SK-N-SH (cell line): Measurements from ENCODE around the gene RPN1. TPM values are rescaled to one million over a fixed set of nuclear protein-coding genes. Genes with fewer than 3 reads are reported as not detected.

Source experiments
- CTCF ChIA-PET: fragments of 300-600, 350-600 bp; formaldehyde crosslinking; extraction: SDS; loops from one replicate; lab custom pipeline; 2021; lab: Yijun Ruan, JAX
- POLR2A ChIA-PET: fragments of 350-600 bp; sonication (Branson Sonifier 250); formaldehyde crosslinking; extraction: SDS; loops from one replicate; lab custom pipeline; 2020; ENCODE audit warnings: antibody characterized with exemption, inconsistent platforms; lab: Yijun Ruan, JAX
- DNase-seq: peaks from one replicate; pipeline ENCODE4 v3.0.0; 2012
- H2AFZ ChIP-seq: fragments of 200-600 bp; sonication (generic); 2 replicates; pipeline ENCODE4 v1.8.1; 2016; ENCODE audit warnings: antibody characterized with exemption, mild to moderate bottlenecking, low read depth
- H3F3A ChIP-seq: fragments of 200-600 bp; sonication (generic); replicated peaks from 2 replicates; pipeline ENCODE3; 2016; ENCODE audit warnings: antibody characterized with exemption, mild to moderate bottlenecking; ENCODE audit not compliant: insufficient read depth
- H3K27ac ChIP-seq, 2 experiments: fragments of 200-500 bp in 1 of 2; fragments of 200-600 bp in 1 of 2; sonication (Bioruptor generic) in 1 of 2; sonication (generic), shearing (Covaris generic) in 1 of 2; 2 replicates each; pipeline versions ENCODE4 v1.5.1 to v1.6.1; 2014 to 2016; ENCODE audit warnings: low read depth in 2 of 2, inconsistent platforms in 1 of 2, low read length in 1 of 2, mild to moderate bottlenecking in 1 of 2, mixed read lengths in 1 of 2
- H3K27me3 ChIP-seq: fragments of 200-600 bp; sonication (generic), shearing (Covaris generic); 2 replicates; pipeline ENCODE4 v1.6.1; 2016; ENCODE audit warnings: mixed run types; ENCODE audit not compliant: insufficient read depth
- H3K36me3 ChIP-seq, 2 experiments: fragments of 200-500 bp in 1 of 2; fragments of 200-600 bp in 1 of 2; sonication (Bioruptor generic) in 1 of 2; sonication (generic) in 1 of 2; replicated peaks in 1 of 2; 2 replicates each; pipeline versions ENCODE3 to v1.5.1; 2014 to 2016; ENCODE audit warnings: low read length in 1 of 2, mild to moderate bottlenecking in 1 of 2; ENCODE audit not compliant: insufficient read depth in 2 of 2, control insufficient read depth in 1 of 2
- H3K4me1 ChIP-seq, 2 experiments: fragments of 200-500 bp in 1 of 2; fragments of 200-600 bp in 1 of 2; sonication (Bioruptor generic) in 1 of 2; sonication (generic), shearing (Covaris generic) in 1 of 2; 2 replicates each; pipeline versions ENCODE4 v1.5.1 to v1.6.1; 2014 to 2016; ENCODE audit warnings: low read depth in 1 of 2, low read length in 1 of 2, mixed run types in 1 of 2; ENCODE audit not compliant: insufficient read depth in 2 of 2, control insufficient read depth in 1 of 2
- H3K4me2 ChIP-seq: fragments of 200-600 bp; sonication (generic), shearing (Covaris generic); 2 replicates; pipeline ENCODE4 v1.6.1; 2017; ENCODE audit warnings: mixed run types
- H3K4me3 ChIP-seq, 2 experiments: fragments of 200-500 bp in 1 of 2; fragments of 200-600 bp in 1 of 2; sonication (Bioruptor generic) in 1 of 2; sonication (generic), shearing (Covaris generic) in 1 of 2; 2 replicates each; pipeline versions ENCODE4 v1.5.1 to v1.8.1; 2014 to 2016; ENCODE audit warnings: low read depth in 2 of 2, inconsistent platforms in 1 of 2, low read length in 1 of 2, mild to moderate bottlenecking in 1 of 2, mixed read lengths in 1 of 2, moderate library complexity in 1 of 2
- H3K79me2 ChIP-seq: fragments of 200-600 bp; sonication (generic); 2 replicates; pipeline ENCODE4 v1.8.1; 2017; ENCODE audit warnings: mild to moderate bottlenecking; ENCODE audit not compliant: insufficient read depth
- H3K9ac ChIP-seq: fragments of 200-600 bp; sonication (generic); 2 replicates; pipeline ENCODE4 v1.6.1; 2017; ENCODE audit warnings: mixed run types
- H3K9me2 ChIP-seq: fragments of 200-600 bp; sonication (generic); 2 replicates; pipeline ENCODE4 v1.6.1; 2017; ENCODE audit warnings: mixed run types
- H3K9me3 ChIP-seq: fragments of 200-600 bp; sonication (generic); 2 replicates; pipeline ENCODE4 v1.6.1; 2017; ENCODE audit warnings: mixed run types, mild to moderate bottlenecking, moderate library complexity
- H4K20me1 ChIP-seq: fragments of 200-600 bp; sonication (generic); 2 replicates; pipeline ENCODE4 v1.6.1; 2017; ENCODE audit warnings: mild to moderate bottlenecking, mixed run types; ENCODE audit not compliant: insufficient read depth
- CHD2 ChIP-seq: fragments of 150-350 bp; IDR thresholded peaks from 2 replicates; pipeline ENCODE4 v1.6.1; 2018; ENCODE audit warnings: low read length; ENCODE audit not compliant: partially characterized antibody
- CTCF ChIP-seq: fragments of 200-600 bp; sonication (generic); IDR thresholded peaks from 2 replicates; pipeline ENCODE4 v1.6.1; 2017; ENCODE audit warnings: antibody characterized with exemption, mild to moderate bottlenecking, moderate library complexity
- ELF1 ChIP-seq: IDR thresholded peaks from 2 replicates; pipeline ENCODE4 v1.4.0; 2012
- EP300 ChIP-seq, 2 experiments: IDR thresholded peaks; 2 replicates each; pipeline versions ENCODE4 v1.4.0 to v1.6.1; 2012; ENCODE audit warnings: borderline replicate concordance in 1 of 2, low read depth in 1 of 2, low read length in 1 of 2
- FOSL2 ChIP-seq: IDR thresholded peaks from 2 replicates; pipeline ENCODE4 v1.4.0; 2012; ENCODE audit warnings: low read depth, mild to moderate bottlenecking, moderate library complexity, borderline replicate concordance
- FOXM1 ChIP-seq: IDR thresholded peaks from 2 replicates; pipeline ENCODE4 v1.4.0; 2012; ENCODE audit warnings: low read depth, mild to moderate bottlenecking
- NFIC ChIP-seq: IDR thresholded peaks from 2 replicates; pipeline ENCODE4 v1.4.0; 2012; ENCODE audit warnings: borderline replicate concordance
- NRF1 ChIP-seq: IDR thresholded peaks from 2 replicates; pipeline ENCODE4 v1.6.1; 2012; ENCODE audit warnings: low read depth, mild to moderate bottlenecking, low read length
- RAD21 ChIP-seq: IDR thresholded peaks from 2 replicates; pipeline ENCODE4 v1.6.1; 2012; ENCODE audit warnings: mild to moderate bottlenecking, low read length
- RCOR1 ChIP-seq: fragments of 150-350 bp; IDR thresholded peaks from 2 replicates; pipeline ENCODE4 v1.6.1; 2017; ENCODE audit warnings: antibody characterized with exemption, low read length
- RXRA ChIP-seq: IDR thresholded peaks from 2 replicates; pipeline ENCODE4 v1.4.0; 2012; ENCODE audit warnings: low read depth, mild to moderate bottlenecking, borderline replicate concordance
- SMC3 ChIP-seq: IDR thresholded peaks from 2 replicates; pipeline ENCODE4 v1.6.1; 2012; ENCODE audit warnings: low read depth, low read length, improper control_type of control experiment
- TAF1 ChIP-seq: IDR thresholded peaks from 2 replicates; pipeline ENCODE4 v1.6.1; 2012; ENCODE audit warnings: low read depth, mild to moderate bottlenecking, low read length, moderate library complexity, borderline replicate concordance
- YY1 ChIP-seq: IDR thresholded peaks from 2 replicates; pipeline ENCODE4 v1.4.0; 2012; ENCODE audit warnings: low read depth, mild to moderate bottlenecking
- WGBS: methylation state at CpG from one replicate; pipeline ENCODE4 v1.1.6; 2017; ENCODE audit warnings: low lambda C conversion rate; 5-methylcytosine and 5-hydroxymethylcytosine counted together
- polyA plus RNA-seq, 3 experiments: library from polyadenylated mRNA; depleted of rRNA; stranded (reverse); fragments of >200 nt; gene quantifications; 2 replicates each; pipeline ENCODE4 v1.2.3, GENCODE V29; 2012
- TF ChIP-seq, protein P1 (sequence below): IDR thresholded peaks from 2 replicates; pipeline ENCODE4 v1.4.0; 2012; ENCODE audit warnings: low read depth
- TF ChIP-seq, protein P2 (sequence below): fragments of 150-350 bp; IDR thresholded peaks from 2 replicates; pipeline ENCODE4 v1.6.1; 2016; ENCODE audit warnings: mild to moderate bottlenecking, low read depth, low read length

Gene RPN1
- polyA plus RNA-seq, 1 of the 3 experiments (the other 2 are of a cell fraction), result 162 TPM

DNA sequence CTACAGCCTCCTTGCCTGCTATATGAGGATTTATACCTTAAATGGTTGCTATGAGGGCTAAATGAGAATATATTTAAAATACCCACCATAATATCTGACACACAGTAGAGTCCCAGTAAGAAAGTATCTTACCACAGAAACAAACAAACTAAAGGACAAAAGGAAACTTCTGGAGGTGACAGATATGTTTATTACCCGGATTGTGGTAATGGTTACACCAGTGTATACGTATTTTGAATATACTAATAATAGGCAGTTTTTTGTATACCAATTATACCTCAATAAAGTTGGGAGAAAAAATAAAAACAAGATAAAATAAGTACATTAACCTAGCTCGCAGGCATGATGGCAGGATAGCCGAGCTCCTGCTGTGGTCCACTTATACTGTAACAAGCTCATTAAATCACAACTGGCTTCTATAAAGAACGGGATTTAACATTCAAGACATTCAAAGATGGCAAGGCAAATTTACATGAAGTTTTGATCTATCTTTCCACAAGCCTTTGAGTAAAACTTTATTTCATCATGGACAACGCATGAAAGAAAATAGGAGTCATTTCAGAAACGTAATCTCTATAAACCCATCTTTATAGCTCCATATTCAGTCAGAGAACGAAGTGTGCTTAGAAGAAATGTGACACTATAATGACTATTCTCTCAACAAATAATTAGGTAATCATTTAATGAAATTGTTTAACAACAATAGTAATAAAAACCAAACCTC lies 1.5 kb downstream of the RPN1 start:
- H3F3A ChIP-seq, result no peaks in the 10 kb centered on the region
- H3K9me2 ChIP-seq, result no peaks in the 10 kb centered on the region
- H3K9me3 ChIP-seq, result no peaks in the 10 kb centered on the region
- peak overlapping the region; percentile 79 for H3K4me2 ChIP-seq
- ChIA-PET CTCF (interaction anchor here (0.6 to 2.6 kb wide), 3 partner anchors 21 to 32 kb away, joined by 3 to 9 read pairs (median 8); no protein-coding TSS in a partner anchor), POLR2A (interaction anchor here (0.7 kb wide), 1 partner anchor 31 kb away, joined by 5 read pairs; no protein-coding TSS in a partner anchor)
- DNase-seq, result no peak
- peaks cover 66% of the 10 kb centered on the region for H3K79me2 ChIP-seq
- H3K9ac ChIP-seq, result peak overlapping the region; percentile 100
- peak overlapping the region; percentile 88 to 100 for H3K4me3 ChIP-seq
- no peaks in the 10 kb centered on the region; a peak in 1 of 4 replicates for H3K4me1 ChIP-seq
- no peak for TF ChIP-seq NFIC
- TF ChIP-seq SMC3, result no peak
- TF ChIP-seq, protein P1, sequence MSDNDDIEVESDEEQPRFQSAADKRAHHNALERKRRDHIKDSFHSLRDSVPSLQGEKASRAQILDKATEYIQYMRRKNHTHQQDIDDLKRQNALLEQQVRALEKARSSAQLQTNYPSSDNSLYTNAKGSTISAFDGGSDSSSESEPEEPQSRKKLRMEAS, result no peak
- TF ChIP-seq CHD2, result no peak
- TF ChIP-seq ELF1, result no peak
- TF ChIP-seq YY1, result no peak
- no peak for TF ChIP-seq TAF1
- TF ChIP-seq FOXM1, result no peak
- H3K27ac ChIP-seq, result peak overlapping the region in 1 of 2 experiments; percentile 92; a peak in 1 of 4 replicates
- peaks cover 3 to 4% of the 10 kb centered on the region in 2 experiments for H3K36me3 ChIP-seq
- WGBS, result 15% methylated on average over 8 of the region's 8 CpGs
- no peaks in the 10 kb centered on the region for H3K27me3 ChIP-seq
- peaks cover 51% of the 10 kb centered on the region for H4K20me1 ChIP-seq
- H2AFZ ChIP-seq, result no peak overlapping the region

GRCh38 chr3:128648402-128648801 lies 2.2 kb downstream of the RPN1 start:
- 76% methylated on average over 4 of the region's 4 CpGs for WGBS

More at GRCh38 chr3:128648402-128648801, 2.2 kb downstream of the RPN1 start:
- Histone ChIP-seq H3K9ac (no peak overlapping the region; the same call in 1 of the 2 replicates), H3K4me1 (no peaks in the 10 kb centered on the region; a peak in 1 of 4 replicates), H3K4me3 (peak overlapping the region in 1 of 2 experiments; percentile 100; a peak in 2 of 4 replicates), H3K27me3 (no peaks in the 10 kb centered on the region), H3K9me3 (no peaks in the 10 kb centered on the region), H3K27ac (no peak overlapping the region), H3F3A (no peaks in the 10 kb centered on the region), H3K4me2 (peak overlapping the region; percentile 79), H3K79me2 (peaks cover 73% of the 10 kb centered on the region), H3K9me2 (no peaks in the 10 kb centered on the region), H2AFZ (no peak overlapping the region), H3K36me3 (peaks cover 4 to 7% of the 10 kb centered on the region in 2 experiments), H4K20me1 (peaks cover 51% of the 10 kb centered on the region)
- TF ChIP-seq RAD21 (no peak), NFIC (no peak), NRF1 (no peak), RXRA (no peak), RCOR1 (no peak), FOSL2 (no peak), CTCF (no peak), EP300 (IDR thresholded peaks at IDR 0.05; ENCODE audit: borderline replicate concordance in 1 of 2, low read depth in 1 of 2, low read length in 1 of 2) (no peak)
- TF ChIP-seq, protein P2, sequence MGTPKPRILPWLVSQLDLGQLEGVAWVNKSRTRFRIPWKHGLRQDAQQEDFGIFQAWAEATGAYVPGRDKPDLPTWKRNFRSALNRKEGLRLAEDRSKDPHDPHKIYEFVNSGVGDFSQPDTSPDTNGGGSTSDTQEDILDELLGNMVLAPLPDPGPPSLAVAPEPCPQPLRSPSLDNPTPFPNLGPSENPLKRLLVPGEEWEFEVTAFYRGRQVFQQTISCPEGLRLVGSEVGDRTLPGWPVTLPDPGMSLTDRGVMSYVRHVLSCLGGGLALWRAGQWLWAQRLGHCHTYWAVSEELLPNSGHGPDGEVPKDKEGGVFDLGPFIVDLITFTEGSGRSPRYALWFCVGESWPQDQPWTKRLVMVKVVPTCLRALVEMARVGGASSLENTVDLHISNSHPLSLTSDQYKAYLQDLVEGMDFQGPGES, result no peak
- ChIA-PET POLR2A (interaction anchor here (0.7 kb wide), 1 partner anchor 32 kb away, joined by 5 read pairs; no protein-coding TSS in a partner anchor), CTCF (interaction anchor here (2.1 kb wide), 1 partner anchor 31 kb away, joined by 9 read pairs; no protein-coding TSS in a partner anchor)
- DNase-seq, result no peak
